ENCODE measurements around the gene ZNF334. TPM values are rescaled to one million over a fixed set of nuclear protein-coding genes. Genes with fewer than 3 reads are reported as not detected.

ZNF334 gene
- total RNA-seq, 4 donors from 2014 or later: 12.2 to 15.7 (median 14.2) TPM

- WGBS, 2 donors: 79 to 93% methylated on average over 1 of the region's 1 CpG
These were observed 35.7 kb downstream of the ZNF334 start for GRCh38 chr20:46477640-46478039.

GRCh38 chr20:46477225-46477624 is 36.1 kb downstream of the ZNF334 start:
- no peak for TF ChIP-seq POLR2A (IDR thresholded peaks at IDR 0.05)
- TF ChIP-seq, protein P1, sequence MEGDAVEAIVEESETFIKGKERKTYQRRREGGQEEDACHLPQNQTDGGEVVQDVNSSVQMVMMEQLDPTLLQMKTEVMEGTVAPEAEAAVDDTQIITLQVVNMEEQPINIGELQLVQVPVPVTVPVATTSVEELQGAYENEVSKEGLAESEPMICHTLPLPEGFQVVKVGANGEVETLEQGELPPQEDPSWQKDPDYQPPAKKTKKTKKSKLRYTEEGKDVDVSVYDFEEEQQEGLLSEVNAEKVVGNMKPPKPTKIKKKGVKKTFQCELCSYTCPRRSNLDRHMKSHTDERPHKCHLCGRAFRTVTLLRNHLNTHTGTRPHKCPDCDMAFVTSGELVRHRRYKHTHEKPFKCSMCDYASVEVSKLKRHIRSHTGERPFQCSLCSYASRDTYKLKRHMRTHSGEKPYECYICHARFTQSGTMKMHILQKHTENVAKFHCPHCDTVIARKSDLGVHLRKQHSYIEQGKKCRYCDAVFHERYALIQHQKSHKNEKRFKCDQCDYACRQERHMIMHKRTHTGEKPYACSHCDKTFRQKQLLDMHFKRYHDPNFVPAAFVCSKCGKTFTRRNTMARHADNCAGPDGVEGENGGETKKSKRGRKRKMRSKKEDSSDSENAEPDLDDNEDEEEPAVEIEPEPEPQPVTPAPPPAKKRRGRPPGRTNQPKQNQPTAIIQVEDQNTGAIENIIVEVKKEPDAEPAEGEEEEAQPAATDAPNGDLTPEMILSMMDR (IDR thresholded peaks at IDR 0.05): no peak

More at GRCh38 chr20:46477640-46478039, 35.7 kb downstream of the ZNF334 start:
- no peak for TF ChIP-seq POLR2A (IDR thresholded peaks at IDR 0.05)
- TF ChIP-seq, protein P1 (IDR thresholded peaks at IDR 0.05): no peak
- Histone ChIP-seq H3K4me1 (no peaks in the 10 kb centered on the region), H3K27me3 (no peaks in the 10 kb centered on the region), H3K36me3 (no peaks in the 10 kb centered on the region), H3K4me3 (replicated peaks in 1 of 3) (no peak overlapping the region), H3K9me3 (no peaks in the 10 kb centered on the region), H3K27ac (no peak overlapping the region)
- intact Hi-C loops (cut with DNase I): no loop called here
- DNase-seq: no peak

DNA sequence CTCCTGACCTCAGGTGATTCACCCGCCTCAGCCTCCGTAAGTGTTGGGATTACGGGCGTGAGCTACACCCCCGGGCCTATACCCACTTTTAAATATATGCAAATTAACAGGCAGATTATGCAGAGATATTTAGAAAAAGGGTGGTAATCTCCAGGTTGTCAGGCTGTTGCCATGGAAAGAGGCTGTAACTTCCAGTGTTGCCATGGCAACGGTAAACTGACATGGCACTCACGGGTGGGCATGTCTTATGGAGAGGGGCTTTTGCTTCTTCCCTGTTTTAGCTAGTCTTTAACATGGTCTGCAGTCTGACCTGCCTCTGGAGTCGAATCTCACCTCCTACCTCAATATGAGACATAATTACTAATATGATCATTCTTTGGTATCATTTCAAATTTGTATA is 44.9 kb downstream of the ZNF334 start:
- no peaks in the 10 kb centered on the region for H3K27me3 ChIP-seq
- H3K27ac ChIP-seq: no peak overlapping the region
- no peak for DNase-seq
- H3K4me3 ChIP-seq (replicated peaks in 1 of 3): no peak overlapping the region
- WGBS, 2 donors: 84 to 89% methylated on average over 8 of the region's 8 CpGs
- no peaks in the 10 kb centered on the region for H3K36me3 ChIP-seq
- no peak for TF ChIP-seq POLR2A (IDR thresholded peaks at IDR 0.05)
- TF ChIP-seq, protein P1 (IDR thresholded peaks at IDR 0.05): no peak
- intact Hi-C loops (cut with DNase I): no loop called here
- H3K9me3 ChIP-seq: no peaks in the 10 kb centered on the region
- H3K4me1 ChIP-seq: no peaks in the 10 kb centered on the region

More at GRCh38 chr20:46477225-46477624, 36.1 kb downstream of the ZNF334 start:
- Histone ChIP-seq H3K4me1 (no peaks in the 10 kb centered on the region), H3K4me3 (replicated peaks in 1 of 3) (no peak overlapping the region), H3K27ac (no peak overlapping the region), H3K27me3 (no peaks in the 10 kb centered on the region), H3K9me3 (no peaks in the 10 kb centered on the region), H3K36me3 (no peaks in the 10 kb centered on the region)
- DNase-seq: no peak
- intact Hi-C loops (cut with DNase I): no loop called here
- 87 to 93% methylated on average over 2 of the region's 2 CpGs for WGBS, 2 donors

DNA sequence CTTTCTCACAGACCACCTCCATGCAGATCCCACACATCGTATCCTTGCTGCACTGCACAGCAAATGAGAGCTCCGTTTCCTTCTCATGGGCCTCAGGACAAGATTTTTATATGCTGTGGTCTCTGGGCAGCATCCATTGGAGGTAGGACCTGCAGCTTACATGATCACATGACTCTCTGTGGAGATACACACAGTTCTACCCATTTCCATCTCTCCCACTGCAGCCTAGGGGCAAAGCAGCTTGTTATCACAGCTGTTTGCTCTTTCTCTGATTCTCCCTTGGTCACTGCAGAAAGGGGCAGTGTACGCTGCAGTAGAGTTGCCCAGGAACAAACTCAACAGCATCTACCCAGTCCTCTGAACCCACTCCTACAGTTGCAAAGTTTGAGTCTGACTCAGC is 48.9 kb downstream of the ZNF334 start:
- TF ChIP-seq, protein P1 (IDR thresholded peaks at IDR 0.05): no peak
- TF ChIP-seq POLR2A (IDR thresholded peaks at IDR 0.05): no peak
- Histone ChIP-seq H3K36me3 (no peaks in the 10 kb centered on the region), H3K27me3 (no peaks in the 10 kb centered on the region), H3K9me3 (no peaks in the 10 kb centered on the region), H3K4me1 (no peaks in the 10 kb centered on the region), H3K4me3 (replicated peaks in 1 of 3) (no peak overlapping the region), H3K27ac (no peak overlapping the region)
- intact Hi-C loops (cut with DNase I): no loop called here
- no peak for DNase-seq
- 38 to 68% methylated on average over 3 of the region's 3 CpGs for WGBS, 2 donors

GRCh38 chr20:46463852-46464251 is 49.5 kb downstream of the ZNF334 start:
- Histone ChIP-seq H3K36me3 (no peaks in the 10 kb centered on the region), H3K4me1 (peaks cover 0 to 3% of the 10 kb centered on the region in 2 donors), H3K9me3 (no peaks in the 10 kb centered on the region), H3K27me3 (no peaks in the 10 kb centered on the region), H3K4me3 (replicated peaks in 1 of 3) (no peak overlapping the region), H3K27ac (no peak overlapping the region)
- no peak for TF ChIP-seq POLR2A (IDR thresholded peaks at IDR 0.05)
- TF ChIP-seq, protein P1 (IDR thresholded peaks at IDR 0.05): no peak
- 54 to 73% methylated on average over 4 of the region's 4 CpGs for WGBS, 2 donors
- intact Hi-C loops (cut with DNase I): no loop called here
- DNase-seq: no peak
